ENCODE results near the gene PLA2G2D.

DNA sequence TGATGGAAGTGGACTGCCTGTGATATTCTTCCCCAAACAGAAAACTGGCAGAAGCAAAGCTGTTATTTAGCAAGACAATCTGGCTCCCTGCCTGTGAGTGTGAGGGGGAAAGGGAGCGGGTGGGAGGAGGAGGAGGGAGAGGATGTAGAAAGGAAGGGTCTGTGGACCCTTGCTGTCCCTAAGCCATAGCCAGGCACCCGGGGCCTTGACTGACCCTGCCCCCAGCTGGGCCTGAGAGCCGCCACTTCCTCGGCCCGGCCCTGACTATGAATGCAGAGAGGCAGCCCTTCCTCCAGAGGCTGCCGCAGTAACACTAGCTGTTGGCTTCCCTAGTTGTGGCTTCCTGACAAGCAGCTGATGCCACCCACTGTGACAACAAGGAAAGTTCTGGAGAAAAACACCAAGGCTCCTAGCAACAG is 33.7 kb upstream of the PLA2G2D start:
- TF ChIP-seq, protein P1, sequence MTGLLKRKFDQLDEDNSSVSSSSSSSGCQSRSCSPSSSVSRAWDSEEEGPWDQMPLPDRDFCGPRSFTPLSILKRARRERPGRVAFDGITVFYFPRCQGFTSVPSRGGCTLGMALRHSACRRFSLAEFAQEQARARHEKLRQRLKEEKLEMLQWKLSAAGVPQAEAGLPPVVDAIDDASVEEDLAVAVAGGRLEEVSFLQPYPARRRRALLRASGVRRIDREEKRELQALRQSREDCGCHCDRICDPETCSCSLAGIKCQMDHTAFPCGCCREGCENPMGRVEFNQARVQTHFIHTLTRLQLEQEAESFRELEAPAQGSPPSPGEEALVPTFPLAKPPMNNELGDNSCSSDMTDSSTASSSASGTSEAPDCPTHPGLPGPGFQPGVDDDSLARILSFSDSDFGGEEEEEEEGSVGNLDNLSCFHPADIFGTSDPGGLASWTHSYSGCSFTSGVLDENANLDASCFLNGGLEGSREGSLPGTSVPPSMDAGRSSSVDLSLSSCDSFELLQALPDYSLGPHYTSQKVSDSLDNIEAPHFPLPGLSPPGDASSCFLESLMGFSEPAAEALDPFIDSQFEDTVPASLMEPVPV (CRISPR knock-in tag; IDR thresholded peaks at IDR 0.05), result no peak
- TF ChIP-seq, protein P2, sequence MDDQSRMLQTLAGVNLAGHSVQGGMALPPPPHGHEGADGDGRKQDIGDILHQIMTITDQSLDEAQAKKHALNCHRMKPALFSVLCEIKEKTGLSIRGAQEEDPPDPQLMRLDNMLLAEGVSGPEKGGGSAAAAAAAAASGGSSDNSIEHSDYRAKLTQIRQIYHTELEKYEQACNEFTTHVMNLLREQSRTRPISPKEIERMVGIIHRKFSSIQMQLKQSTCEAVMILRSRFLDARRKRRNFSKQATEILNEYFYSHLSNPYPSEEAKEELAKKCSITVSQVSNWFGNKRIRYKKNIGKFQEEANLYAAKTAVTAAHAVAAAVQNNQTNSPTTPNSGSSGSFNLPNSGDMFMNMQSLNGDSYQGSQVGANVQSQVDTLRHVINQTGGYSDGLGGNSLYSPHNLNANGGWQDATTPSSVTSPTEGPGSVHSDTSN (CRISPR knock-in tag; IDR thresholded peaks at IDR 0.05; ENCODE audit: borderline replicate concordance), result no peak
- TF ChIP-seq ZNF724P (CRISPR knock-in tag; IDR thresholded peaks at IDR 0.05; ENCODE audit: borderline replicate concordance), result no peak
- no peak for TF ChIP-seq KLF12 (CRISPR knock-in tag; IDR thresholded peaks at IDR 0.05; ENCODE audit: borderline replicate concordance)
- no peak for TF ChIP-seq NCOA1 (CRISPR knock-in tag; IDR thresholded peaks at IDR 0.05)
- no peak for TF ChIP-seq SP4 (CRISPR knock-in tag; IDR thresholded peaks at IDR 0.05)
- TF ChIP-seq, protein P3, sequence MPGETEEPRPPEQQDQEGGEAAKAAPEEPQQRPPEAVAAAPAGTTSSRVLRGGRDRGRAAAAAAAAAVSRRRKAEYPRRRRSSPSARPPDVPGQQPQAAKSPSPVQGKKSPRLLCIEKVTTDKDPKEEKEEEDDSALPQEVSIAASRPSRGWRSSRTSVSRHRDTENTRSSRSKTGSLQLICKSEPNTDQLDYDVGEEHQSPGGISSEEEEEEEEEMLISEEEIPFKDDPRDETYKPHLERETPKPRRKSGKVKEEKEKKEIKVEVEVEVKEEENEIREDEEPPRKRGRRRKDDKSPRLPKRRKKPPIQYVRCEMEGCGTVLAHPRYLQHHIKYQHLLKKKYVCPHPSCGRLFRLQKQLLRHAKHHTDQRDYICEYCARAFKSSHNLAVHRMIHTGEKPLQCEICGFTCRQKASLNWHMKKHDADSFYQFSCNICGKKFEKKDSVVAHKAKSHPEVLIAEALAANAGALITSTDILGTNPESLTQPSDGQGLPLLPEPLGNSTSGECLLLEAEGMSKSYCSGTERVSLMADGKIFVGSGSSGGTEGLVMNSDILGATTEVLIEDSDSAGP (CRISPR knock-in tag; IDR thresholded peaks at IDR 0.05; ENCODE audit: borderline replicate concordance), result no peak
- no peak for TF ChIP-seq ZBTB21 (CRISPR knock-in tag; IDR thresholded peaks at IDR 0.05)
- TF ChIP-seq KDM1A (CRISPR knock-in tag; IDR thresholded peaks at IDR 0.05), result no peak
- TF ChIP-seq, protein P4, sequence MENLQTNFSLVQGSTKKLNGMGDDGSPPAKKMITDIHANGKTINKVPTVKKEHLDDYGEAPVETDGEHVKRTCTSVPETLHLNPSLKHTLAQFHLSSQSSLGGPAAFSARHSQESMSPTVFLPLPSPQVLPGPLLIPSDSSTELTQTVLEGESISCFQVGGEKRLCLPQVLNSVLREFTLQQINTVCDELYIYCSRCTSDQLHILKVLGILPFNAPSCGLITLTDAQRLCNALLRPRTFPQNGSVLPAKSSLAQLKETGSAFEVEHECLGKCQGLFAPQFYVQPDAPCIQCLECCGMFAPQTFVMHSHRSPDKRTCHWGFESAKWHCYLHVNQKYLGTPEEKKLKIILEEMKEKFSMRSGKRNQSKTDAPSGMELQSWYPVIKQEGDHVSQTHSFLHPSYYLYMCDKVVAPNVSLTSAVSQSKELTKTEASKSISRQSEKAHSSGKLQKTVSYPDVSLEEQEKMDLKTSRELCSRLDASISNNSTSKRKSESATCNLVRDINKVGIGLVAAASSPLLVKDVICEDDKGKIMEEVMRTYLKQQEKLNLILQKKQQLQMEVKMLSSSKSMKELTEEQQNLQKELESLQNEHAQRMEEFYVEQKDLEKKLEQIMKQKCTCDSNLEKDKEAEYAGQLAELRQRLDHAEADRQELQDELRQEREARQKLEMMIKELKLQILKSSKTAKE (CRISPR knock-in tag; IDR thresholded peaks at IDR 0.05; ENCODE audit: borderline replicate concordance), result no peak
- no peak for TF ChIP-seq EZH2 (conservative IDR thresholded peaks at IDR 0.05; ENCODE audit: low read depth, low read length)
